Ishikawa (cell line): Measurements from ENCODE around the gene KCNE2.

Experiments used
- CEBPB ChIP-seq: IDR thresholded peaks from 2 replicates; pipeline ENCODE4 v1.6.1; 2012
- CREB1 ChIP-seq: IDR thresholded peaks from 2 replicates; pipeline ENCODE4 v1.6.1; 2012; ENCODE audit warnings: low read depth
- EGR1 ChIP-seq: IDR thresholded peaks from 2 replicates; pipeline ENCODE4 v1.6.1; 2012
- EP300 ChIP-seq: IDR thresholded peaks from 2 replicates; pipeline ENCODE4 v1.6.1; 2012; ENCODE audit warnings: borderline replicate concordance
- FOXM1 ChIP-seq: IDR thresholded peaks from 2 replicates; pipeline ENCODE4 v1.6.1; 2012; ENCODE audit warnings: low read depth, borderline replicate concordance
- NFIC ChIP-seq: IDR thresholded peaks from 2 replicates; pipeline ENCODE4 v1.6.1; 2012
- RAD21 ChIP-seq: IDR thresholded peaks from 2 replicates; pipeline ENCODE4 v1.6.1; 2012; ENCODE audit warnings: low read depth
- TAF1 ChIP-seq: IDR thresholded peaks from 2 replicates; pipeline ENCODE4 v1.6.1; 2012; ENCODE audit warnings: low read depth, mild to moderate bottlenecking
- TCF12 ChIP-seq: IDR thresholded peaks from 2 replicates; pipeline ENCODE4 v1.6.1; 2012; ENCODE audit warnings: low read depth
- TEAD4 ChIP-seq: IDR thresholded peaks from 2 replicates; pipeline ENCODE4 v1.6.1; 2012
- YY1 ChIP-seq: IDR thresholded peaks from 2 replicates; pipeline ENCODE4 v1.6.1; 2012; ENCODE audit warnings: low read depth
- ZBTB7A ChIP-seq: IDR thresholded peaks from 2 replicates; pipeline ENCODE4 v1.6.1; 2012; ENCODE audit warnings: low read depth
- TF ChIP-seq, protein P1 (sequence below): IDR thresholded peaks from 2 replicates; pipeline ENCODE4 v1.6.1; 2012; ENCODE audit warnings: low read depth, mild to moderate bottlenecking
- TF ChIP-seq, protein P2 (sequence below): IDR thresholded peaks from 2 replicates; pipeline ENCODE4 v1.6.1; 2012
- TF ChIP-seq, protein P3 (sequence below): IDR thresholded peaks from 2 replicates; pipeline ENCODE4 v1.6.1; 2012

The KCNE2 gene

DNA sequence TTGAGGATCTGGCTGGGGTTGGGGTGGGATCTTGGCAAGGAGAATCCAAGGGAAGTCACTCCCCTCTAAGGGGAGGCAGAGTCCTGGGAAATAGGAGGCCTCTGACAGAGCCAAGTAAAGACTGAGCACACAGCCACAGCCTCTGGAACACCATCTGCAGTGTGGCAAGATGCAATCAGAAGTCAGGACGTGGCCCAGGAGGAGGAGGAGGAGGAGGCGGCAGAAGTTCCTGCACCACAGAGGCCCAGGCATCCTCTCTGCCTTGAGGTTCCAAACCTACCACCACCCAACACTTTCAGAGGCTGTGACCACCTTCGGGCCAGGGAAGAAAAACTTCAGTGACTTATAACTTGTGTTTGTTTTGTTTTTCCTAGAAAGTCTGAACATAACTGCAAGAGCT, 23.7 kb upstream of the KCNE2 start:
- TF ChIP-seq TEAD4 (no peak), CEBPB (no peak), CREB1 (no peak), TCF12 (no peak), TAF1 (no peak), RAD21 (no peak), EP300 (no peak)
- TF ChIP-seq, protein P1, sequence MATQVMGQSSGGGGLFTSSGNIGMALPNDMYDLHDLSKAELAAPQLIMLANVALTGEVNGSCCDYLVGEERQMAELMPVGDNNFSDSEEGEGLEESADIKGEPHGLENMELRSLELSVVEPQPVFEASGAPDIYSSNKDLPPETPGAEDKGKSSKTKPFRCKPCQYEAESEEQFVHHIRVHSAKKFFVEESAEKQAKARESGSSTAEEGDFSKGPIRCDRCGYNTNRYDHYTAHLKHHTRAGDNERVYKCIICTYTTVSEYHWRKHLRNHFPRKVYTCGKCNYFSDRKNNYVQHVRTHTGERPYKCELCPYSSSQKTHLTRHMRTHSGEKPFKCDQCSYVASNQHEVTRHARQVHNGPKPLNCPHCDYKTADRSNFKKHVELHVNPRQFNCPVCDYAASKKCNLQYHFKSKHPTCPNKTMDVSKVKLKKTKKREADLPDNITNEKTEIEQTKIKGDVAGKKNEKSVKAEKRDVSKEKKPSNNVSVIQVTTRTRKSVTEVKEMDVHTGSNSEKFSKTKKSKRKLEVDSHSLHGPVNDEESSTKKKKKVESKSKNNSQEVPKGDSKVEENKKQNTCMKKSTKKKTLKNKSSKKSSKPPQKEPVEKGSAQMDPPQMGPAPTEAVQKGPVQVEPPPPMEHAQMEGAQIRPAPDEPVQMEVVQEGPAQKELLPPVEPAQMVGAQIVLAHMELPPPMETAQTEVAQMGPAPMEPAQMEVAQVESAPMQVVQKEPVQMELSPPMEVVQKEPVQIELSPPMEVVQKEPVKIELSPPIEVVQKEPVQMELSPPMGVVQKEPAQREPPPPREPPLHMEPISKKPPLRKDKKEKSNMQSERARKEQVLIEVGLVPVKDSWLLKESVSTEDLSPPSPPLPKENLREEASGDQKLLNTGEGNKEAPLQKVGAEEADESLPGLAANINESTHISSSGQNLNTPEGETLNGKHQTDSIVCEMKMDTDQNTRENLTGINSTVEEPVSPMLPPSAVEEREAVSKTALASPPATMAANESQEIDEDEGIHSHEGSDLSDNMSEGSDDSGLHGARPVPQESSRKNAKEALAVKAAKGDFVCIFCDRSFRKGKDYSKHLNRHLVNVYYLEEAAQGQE: no peak

DNA sequence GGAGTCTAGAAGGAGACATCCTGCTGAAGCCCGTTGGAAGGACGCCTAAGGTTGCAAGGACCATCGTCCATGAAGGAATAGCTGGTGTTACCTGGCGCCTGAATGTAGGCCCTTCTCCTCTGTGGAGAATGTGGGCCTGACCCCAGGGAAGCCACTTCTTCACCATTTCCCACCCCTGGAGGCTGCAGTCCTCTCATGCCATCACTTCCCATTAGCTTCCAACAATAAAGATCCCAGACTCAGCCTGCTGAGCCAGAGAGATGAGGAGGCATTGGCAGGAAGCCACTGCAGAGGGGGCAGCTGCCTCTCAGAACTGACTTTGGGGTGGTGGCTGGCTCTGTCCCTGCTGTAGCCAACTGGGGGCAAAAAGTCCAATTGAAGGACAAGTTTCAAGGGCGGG, 21.3 kb upstream of the KCNE2 start:
- TF ChIP-seq RAD21: no peak
- no peak for TF ChIP-seq ZBTB7A
- TF ChIP-seq, protein P2, sequence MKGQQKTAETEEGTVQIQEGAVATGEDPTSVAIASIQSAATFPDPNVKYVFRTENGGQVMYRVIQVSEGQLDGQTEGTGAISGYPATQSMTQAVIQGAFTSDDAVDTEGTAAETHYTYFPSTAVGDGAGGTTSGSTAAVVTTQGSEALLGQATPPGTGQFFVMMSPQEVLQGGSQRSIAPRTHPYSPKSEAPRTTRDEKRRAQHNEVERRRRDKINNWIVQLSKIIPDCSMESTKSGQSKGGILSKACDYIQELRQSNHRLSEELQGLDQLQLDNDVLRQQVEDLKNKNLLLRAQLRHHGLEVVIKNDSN: no peak
- no peak for TF ChIP-seq TCF12
- no peak for TF ChIP-seq EP300
- no peak for TF ChIP-seq TAF1
- TF ChIP-seq FOXM1: no peak

DNA sequence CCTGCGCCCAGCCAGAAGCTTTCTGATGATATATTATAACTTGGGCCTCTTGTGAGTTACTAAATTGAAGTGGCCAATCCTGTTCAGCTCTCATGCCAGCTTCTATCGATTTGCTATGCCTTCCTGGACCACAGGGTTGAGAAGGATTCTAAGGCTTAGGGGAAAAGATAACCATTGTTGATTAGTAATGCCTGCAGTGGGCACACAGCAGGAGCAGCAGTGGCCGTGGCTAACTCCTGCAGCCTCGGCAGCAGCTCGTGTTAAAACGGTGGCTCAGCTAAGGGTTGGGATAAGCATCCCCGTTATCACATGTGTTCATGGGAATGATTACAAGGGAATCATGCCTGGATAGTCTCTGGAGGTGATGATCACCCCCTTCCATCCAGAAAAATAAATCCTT, 20.5 kb upstream of the KCNE2 start:
- TF ChIP-seq YY1 (no peak), CREB1 (no peak), TEAD4 (no peak), FOXM1 (no peak), EGR1 (no peak), ZBTB7A (no peak), NFIC (no peak), TCF12 (no peak), CEBPB (no peak), EP300 (no peak), RAD21 (no peak), TAF1 (no peak)
- TF ChIP-seq, protein P2: no peak
- TF ChIP-seq, protein P3, sequence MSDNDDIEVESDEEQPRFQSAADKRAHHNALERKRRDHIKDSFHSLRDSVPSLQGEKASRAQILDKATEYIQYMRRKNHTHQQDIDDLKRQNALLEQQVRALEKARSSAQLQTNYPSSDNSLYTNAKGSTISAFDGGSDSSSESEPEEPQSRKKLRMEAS: no peak
- TF ChIP-seq, protein P1: no peak

DNA sequence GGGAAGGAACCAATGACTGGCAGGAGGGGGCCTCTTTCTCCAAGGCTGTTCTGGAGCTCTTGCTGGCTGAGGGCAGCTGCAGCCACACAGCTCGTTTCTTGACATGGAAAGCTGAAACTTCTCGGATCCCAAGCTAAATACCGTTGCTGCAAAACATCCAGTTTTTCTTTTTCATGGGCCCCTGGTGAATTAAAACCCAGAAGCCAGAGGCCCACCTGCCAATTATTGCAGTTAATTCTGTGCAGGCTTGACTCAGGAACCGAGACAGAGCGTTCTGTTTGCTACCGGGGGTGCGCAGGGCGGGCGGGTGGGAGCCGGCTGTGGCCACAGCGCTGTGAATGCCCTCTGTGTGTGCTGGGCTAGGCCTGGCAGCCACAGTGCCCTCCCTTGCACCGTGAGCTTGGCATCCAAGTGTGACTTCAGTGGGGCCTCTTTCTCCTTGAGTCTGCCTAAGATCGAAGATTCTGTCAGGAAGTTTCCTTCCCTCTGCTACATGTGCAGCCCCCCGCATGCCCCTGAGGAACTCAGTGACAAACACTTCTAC, 19.9 kb upstream of the KCNE2 start:
- TF ChIP-seq ZBTB7A: no peak
- no peak for TF ChIP-seq TCF12
- no peak for TF ChIP-seq EGR1
- TF ChIP-seq, protein P2: no peak
- TF ChIP-seq, protein P3: no peak
- TF ChIP-seq RAD21: no peak
- TF ChIP-seq NFIC: no peak
- no peak for TF ChIP-seq FOXM1
- TF ChIP-seq, protein P1: no peak
- TF ChIP-seq YY1: no peak
- TF ChIP-seq TAF1: no peak
- TF ChIP-seq CREB1: no peak
- no peak for TF ChIP-seq CEBPB
- TF ChIP-seq TEAD4: no peak
- no peak for TF ChIP-seq EP300
